NCI-H1417 treated with DMSO at 0.1 percent for 48 hours (cell line): ENCODE measurements around the gene FNDC7.
"Not testable (repeated sequence)": the region's sequence is repeated elsewhere in the genome, so short reads cannot be mapped to it uniquely, and the experiment has no call there.

ENCODE experiments used
- DNase-seq: peaks from one replicate; lab custom pipeline; 2025; lab: John Stamatoyannopoulos, UW

Gene FNDC7

GRCh38 chr1:108742253-108742652, 29.5 kb downstream of the FNDC7 start:
- no peak for DNase-seq

GRCh38 chr1:108745980-108746381, 33.3 kb downstream of the FNDC7 start:
- DNase-seq: no peak

- DNase-seq: peak; percentile 72
These were observed 33.9 kb downstream of the FNDC7 start, which contains the start of gene STXBP3 for GRCh38 chr1:108746382-108747170. Gene STXBP3, plus strand, starts transcription at chr1:108746674. Its CDS starts 64 bp downstream, at chr1:108746738.

GRCh38 chr1:108747171-108747850, 34.6 kb downstream of the FNDC7 start:
- DNase-seq: no peak

GRCh38 chr1:108747898-108748297, 35.2 kb downstream of the FNDC7 start:
- no peak for DNase-seq

- no peak for DNase-seq
These were observed 36.4 kb downstream of the FNDC7 start for GRCh38 chr1:108749081-108749480.

- DNase-seq: no peak
These were observed 37.9 kb downstream of the FNDC7 start for GRCh38 chr1:108750476-108751181.

GRCh38 chr1:108753363-108753762, 40.7 kb downstream of the FNDC7 start:
- no peak for DNase-seq

GRCh38 chr1:108758796-108759195, 46.1 kb downstream of the FNDC7 start:
- DNase-seq: no peak

- DNase-seq: no peak
These were observed 54.4 kb downstream of the FNDC7 start for GRCh38 chr1:108767115-108767514.

GRCh38 chr1:108767708-108768107, 55.0 kb downstream of the FNDC7 start:
- DNase-seq: no peak

- no peak for DNase-seq
These were observed 65.1 kb downstream of the FNDC7 start for GRCh38 chr1:108777839-108778238.

- DNase-seq: no peak
These were observed 66.7 kb downstream of the FNDC7 start for GRCh38 chr1:108779455-108779854.

- peak; percentile 2 for DNase-seq
These were observed 68.3 kb downstream of the FNDC7 start for GRCh38 chr1:108780937-108781574.

- DNase-seq: not testable (repeated sequence)
These were observed 68.9 kb downstream of the FNDC7 start for GRCh38 chr1:108781575-108781944.

- DNase-seq: no peak
These were observed 72.6 kb downstream of the FNDC7 start for GRCh38 chr1:108785264-108785663.

- no peak for DNase-seq
These were observed 73.2 kb downstream of the FNDC7 start for GRCh38 chr1:108785880-108786279.

GRCh38 chr1:108791790-108792189, 79.1 kb downstream of the FNDC7 start:
- DNase-seq: no peak
